Activated CD4-positive, CD25-positive, alpha-beta regulatory T cell treated with anti-CD3 and anti-CD28 coated beads, Interleukin-2, amount 50 U/mL, for 16 hours (primary cell): ENCODE data around the gene TNS3.

Source experiments
- DNase-seq: peaks from one replicate; pipeline ENCODE4 v3.0.0-alpha.2; 2020; ENCODE audit warnings: low read depth, low spot score

TNS3 gene

DNA sequence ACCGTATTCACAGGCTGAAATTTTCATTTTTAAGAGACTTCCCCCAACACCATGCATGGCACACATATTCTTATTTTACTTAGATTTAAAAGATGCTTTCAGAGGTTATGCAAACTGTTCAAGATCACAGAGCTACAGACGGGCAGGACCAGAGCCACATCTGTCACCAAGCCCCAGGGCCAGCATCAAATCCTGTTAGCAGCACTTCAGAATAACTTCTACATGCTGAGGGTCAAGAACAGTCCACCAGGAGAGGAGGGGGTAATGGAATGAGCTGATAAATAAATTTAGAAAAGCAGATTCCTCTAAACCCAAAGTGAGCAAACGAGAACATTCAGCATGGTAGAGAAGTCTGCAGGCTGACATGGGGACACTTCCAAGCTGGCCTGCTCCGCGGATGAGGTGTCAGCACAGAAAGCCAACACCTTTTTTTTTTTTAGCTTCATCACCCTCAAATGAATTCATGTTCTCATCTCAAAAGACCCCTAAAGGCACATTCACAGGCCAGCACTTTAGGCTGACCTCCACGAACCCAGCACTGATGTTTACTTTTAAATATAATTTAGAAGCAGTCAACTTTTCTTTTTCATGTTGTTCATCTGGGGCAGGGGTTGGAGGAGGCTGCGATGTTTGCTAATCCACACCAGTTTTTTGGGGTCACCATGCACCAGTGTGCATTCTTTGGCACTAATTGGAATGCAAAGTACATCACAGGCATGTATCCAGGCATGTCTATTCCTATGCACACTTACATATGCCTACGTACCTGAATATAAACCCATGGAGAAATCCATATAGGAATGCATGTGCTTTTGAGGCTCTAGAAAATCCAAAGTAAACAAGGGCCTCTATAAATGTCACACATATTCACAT lies 249.0 kb downstream of the TNS3 start:
- DNase-seq = no peak

DNA sequence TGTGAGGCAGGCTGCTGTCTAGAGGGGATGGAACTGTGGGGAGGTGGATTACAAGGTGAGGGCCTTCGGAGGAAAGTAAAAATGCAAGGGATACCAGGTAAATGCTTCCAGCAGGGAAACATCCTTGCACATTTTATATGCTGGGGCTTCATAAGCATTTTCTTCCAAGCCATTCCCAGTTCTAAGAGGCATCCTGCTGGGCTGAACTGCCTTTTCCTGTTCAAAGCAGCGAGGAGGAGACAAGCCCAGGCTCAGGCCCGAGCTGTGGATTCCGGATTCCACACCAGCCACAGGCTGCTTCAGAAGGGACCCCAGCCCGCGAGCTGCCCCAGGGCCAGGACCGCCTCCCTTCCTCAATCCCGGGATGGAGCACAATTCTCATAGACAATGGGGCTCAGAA lies 249.7 kb downstream of the TNS3 start:
- no peak for DNase-seq

DNA sequence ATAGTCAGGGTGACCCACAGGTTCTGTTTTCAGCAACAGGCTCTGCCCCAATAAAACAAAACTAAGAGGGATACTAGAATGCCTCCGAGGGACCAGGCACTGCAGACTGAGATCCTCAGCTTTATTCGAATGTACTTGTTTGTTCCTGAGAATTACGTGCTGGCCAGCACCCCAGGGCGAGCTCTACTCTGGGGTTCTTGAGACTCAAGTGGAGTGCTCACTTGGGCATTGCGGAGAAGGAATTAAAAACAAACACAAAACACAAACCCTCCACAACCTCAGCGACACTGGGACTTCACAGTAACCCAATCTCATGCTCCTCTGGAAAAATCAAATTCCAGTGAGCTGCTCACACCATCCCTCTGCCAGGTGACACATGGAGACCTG lies 250.7 kb downstream of the TNS3 start:
- DNase-seq = no peak

DNA sequence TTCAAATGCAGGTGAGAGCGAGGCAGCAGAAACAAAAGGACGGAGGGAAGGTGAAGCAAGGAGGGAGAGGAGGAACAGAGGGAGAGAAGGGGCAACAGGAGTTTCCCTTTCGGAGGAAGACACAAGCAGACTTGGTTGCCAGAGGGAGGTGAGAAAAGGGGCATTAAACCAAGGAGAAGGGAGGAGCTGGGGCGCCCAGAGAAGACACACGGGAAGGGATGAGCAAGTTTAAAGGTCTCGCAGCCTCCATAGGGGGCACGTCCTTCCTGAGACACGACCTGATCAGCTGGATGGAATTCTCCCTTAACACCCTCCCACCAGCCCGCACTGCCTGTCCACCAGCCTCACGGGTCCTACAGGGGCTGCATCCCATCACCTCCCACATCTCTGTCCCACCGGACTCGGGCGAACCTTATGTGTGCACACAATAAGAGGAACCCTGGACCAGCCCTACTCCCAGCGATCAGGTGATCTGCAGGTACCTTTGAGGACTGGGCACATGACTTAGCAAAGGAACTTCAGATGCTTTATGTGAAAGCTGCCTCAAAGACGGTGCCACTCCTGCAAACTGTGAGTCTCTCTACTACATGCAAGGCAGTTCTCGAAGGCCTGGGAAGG lies 251.2 kb downstream of the TNS3 start:
- DNase-seq = no peak

- no peak for DNase-seq
Observed at GRCh38 chr7:47330026-47330425, 251.9 kb downstream of the TNS3 start.

GRCh38 chr7:47329320-47329926 lies 252.5 kb downstream of the TNS3 start:
- DNase-seq = no peak

DNA sequence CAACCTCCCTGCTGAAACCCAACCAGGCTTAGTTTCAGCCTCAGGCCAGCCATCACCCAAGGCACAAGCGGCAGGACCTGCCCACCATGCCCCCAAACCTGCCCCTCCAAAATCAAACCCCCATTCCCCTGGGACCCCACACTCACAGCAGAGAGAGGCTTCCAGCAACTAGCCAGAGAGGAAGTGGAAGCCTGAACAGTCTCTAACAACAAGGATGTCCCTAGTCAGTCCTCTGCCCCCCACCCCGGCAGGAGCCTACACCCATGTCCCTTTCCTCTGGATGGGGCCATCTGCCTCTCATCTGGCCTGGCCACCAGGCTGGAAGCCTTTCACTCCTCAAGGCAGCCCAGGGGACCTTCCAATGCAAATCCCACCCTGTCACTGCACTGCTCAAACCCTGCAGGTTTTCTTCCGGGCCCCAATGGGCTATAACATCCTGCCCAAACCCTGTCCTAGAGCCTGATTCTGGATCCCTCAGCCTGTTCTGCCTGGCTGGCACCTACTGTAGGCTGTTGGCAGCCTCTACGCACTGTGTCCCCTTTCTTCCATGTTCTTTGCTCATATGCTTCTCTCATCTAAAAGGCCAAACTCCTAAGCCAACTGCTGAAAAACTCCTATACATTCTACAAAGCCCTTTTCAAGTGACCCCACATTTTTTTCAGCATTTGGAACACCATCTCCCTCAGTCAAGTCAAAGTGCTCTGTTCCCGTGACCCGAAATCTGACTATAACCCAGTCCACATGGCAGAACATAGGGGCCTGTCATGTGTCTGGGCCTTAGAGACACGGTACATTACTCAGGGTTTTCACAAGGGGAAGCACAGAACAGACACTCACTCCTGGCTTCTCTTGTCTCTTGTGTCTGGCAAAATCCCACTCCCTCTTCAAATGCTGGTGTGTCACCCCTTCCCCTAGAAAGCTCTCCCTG lies 253.3 kb downstream of the TNS3 start:
- DNase-seq = no peak

- DNase-seq = no peak
Observed at GRCh38 chr7:47327698-47328391, 254.1 kb downstream of the TNS3 start.

DNA sequence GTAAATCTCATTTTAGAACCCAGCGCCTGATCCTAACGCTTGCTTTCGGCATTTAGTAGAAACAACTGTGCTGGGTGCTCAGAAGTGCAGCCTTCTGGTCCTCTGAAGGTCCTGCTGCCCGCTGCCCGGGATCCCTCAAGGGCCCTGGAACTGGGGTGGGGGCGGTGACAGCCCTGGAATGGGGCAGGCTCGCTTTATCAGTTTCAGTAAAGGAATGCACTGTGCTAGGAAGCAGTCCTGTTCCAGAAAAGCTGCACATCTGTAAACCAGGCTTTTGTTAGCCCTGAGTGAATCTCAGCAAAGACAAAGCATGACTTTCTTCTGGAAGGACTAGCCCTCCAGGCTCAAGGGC lies 254.6 kb downstream of the TNS3 start:
- DNase-seq = no peak

GRCh38 chr7:47326808-47327207 lies 255.1 kb downstream of the TNS3 start:
- DNase-seq = no peak

DNA sequence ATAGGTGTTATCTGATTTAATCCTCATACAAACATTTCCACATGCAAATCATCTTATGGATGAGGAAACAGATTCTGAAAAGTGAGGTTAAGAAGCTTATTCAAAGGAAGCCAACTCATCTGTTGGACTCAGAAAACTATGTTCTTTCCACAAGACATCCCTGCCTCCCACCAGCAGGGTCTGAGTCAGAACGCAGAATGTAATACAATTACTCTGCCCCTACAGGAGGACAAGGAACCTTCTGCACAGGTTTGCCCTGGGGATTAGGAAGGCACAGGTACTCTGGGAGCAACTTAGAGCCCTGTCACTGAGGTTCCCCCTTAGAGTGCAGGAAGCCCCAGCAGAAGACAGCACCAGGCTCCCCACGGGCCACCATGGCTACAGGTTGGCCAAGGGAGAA lies 255.7 kb downstream of the TNS3 start:
- no peak for DNase-seq

- DNase-seq = no peak
Observed at GRCh38 chr7:47325337-47325736, 256.6 kb downstream of the TNS3 start.

DNA sequence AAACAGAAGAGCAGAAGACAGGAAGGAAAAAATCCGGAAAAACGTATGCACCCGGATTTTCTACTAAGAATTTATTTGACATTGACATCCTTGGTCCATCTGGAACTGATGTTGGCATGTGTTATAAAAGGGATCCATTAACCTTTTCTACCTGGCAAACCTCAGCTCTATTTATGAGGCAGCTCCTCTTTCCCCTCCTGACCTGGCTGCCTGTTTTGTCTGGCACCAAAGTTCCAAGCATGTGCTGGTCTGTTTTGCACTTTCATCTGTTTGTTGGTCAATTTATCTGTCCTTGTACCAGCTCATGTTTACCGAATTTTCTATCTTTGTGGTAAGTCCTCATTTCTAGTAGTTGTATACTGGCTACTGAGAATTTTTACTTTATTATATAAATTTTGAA lies 258.0 kb downstream of the TNS3 start:
- DNase-seq = no peak

DNA sequence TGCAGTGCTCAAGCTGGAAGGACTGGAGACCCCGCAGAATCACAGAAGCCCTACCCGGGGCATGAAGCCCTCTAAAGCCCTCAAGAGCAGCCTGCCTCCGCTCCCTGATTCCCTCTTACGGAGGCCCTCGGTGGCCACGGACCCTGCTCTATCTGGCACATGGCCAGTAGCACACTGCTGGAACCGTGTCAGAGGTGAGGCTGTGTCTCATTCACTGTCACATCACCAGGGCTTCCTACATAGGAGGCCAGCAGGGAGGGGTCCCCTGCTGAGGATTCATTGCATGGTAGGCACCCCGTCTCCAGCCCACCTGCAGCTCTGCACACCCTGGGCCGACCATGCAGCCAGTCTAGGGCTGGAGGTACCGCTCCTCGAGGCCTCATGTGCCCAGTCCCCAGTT lies 259.2 kb downstream of the TNS3 start:
- no peak for DNase-seq

- DNase-seq = no peak
Observed at GRCh38 chr7:47320296-47320695, 261.6 kb downstream of the TNS3 start.

GRCh38 chr7:47318395-47319182 lies 263.3 kb downstream of the TNS3 start:
- no peak for DNase-seq

- no peak for DNase-seq
Observed at GRCh38 chr7:47317487-47317886, 264.4 kb downstream of the TNS3 start.

- DNase-seq = no peak
Observed at GRCh38 chr7:47314728-47315607, 266.9 kb downstream of the TNS3 start.

- no peak for DNase-seq
Observed at GRCh38 chr7:47314248-47314647, 267.7 kb downstream of the TNS3 start.

GRCh38 chr7:47313564-47313963 lies 268.3 kb downstream of the TNS3 start:
- no peak for DNase-seq
